Mesothelial cell of epicardium (in vitro differentiated cells): ENCODE results near the gene MYL12A. TPM values are rescaled to one million over a fixed set of nuclear protein-coding genes. Genes with fewer than 3 reads are reported as not detected.

ENCODE experiments used
- DNase-seq, 2 experiments: peaks; one replicate each; pipeline ENCODE4 v3.0.0; 2021; ENCODE audit warnings: low spot score in 2 of 2; ENCODE audit not compliant: unreplicated experiment in 2 of 2
- H3K27ac Mint-ChIP-seq: 2 replicates; pipeline ENCODE4 v1.8.0; 2021; ENCODE audit warnings: mixed read lengths
- H3K27me3 Mint-ChIP-seq: 2 replicates; pipeline ENCODE4 v1.8.0; 2021; ENCODE audit warnings: low read depth, mixed read lengths
- H3K36me3 Mint-ChIP-seq: 2 replicates; pipeline ENCODE4 v1.8.0; 2021; ENCODE audit warnings: mixed read lengths
- H3K4me1 Mint-ChIP-seq: 2 replicates; pipeline ENCODE4 v1.8.0; 2021; ENCODE audit warnings: mixed read lengths
- H3K4me3 Mint-ChIP-seq: 2 replicates; pipeline ENCODE4 v1.8.0; 2021; ENCODE audit warnings: mild to moderate bottlenecking, moderate library complexity, mixed read lengths
- H3K9me3 Mint-ChIP-seq: 2 replicates; pipeline ENCODE4 v1.8.0; 2021; ENCODE audit warnings: mixed read lengths
- total RNA-seq: library from RNA; stranded (reverse); gene quantifications from 3 replicates; pipeline ENCODE4 v1.2.1, GENCODE V29; 2021
- TF ChIP-seq, protein P1 (sequence below): fragments of 200-600 bp; sonication (generic); IDR thresholded peaks from one replicate; pipeline ENCODE4 v1.5.0; 2021; ENCODE audit warnings: antibody characterized with exemption; ENCODE audit not compliant: unreplicated experiment

Gene MYL12A
- total RNA-seq, 1 donor from 2014 or later, result 220 TPM

- peaks cover 21% of the 10 kb centered on the region for H3K36me3 Mint-ChIP-seq
- H3K4me1 Mint-ChIP-seq, result peaks cover 43% of the 10 kb centered on the region
- H3K9me3 Mint-ChIP-seq, result no peaks in the 10 kb centered on the region
- H3K27ac Mint-ChIP-seq, result peak overlapping the region; percentile 100
- H3K4me3 Mint-ChIP-seq, result peak overlapping the region; percentile 89
- no peaks in the 10 kb centered on the region for H3K27me3 Mint-ChIP-seq
- DNase-seq, result no peak
- TF ChIP-seq, protein P1, sequence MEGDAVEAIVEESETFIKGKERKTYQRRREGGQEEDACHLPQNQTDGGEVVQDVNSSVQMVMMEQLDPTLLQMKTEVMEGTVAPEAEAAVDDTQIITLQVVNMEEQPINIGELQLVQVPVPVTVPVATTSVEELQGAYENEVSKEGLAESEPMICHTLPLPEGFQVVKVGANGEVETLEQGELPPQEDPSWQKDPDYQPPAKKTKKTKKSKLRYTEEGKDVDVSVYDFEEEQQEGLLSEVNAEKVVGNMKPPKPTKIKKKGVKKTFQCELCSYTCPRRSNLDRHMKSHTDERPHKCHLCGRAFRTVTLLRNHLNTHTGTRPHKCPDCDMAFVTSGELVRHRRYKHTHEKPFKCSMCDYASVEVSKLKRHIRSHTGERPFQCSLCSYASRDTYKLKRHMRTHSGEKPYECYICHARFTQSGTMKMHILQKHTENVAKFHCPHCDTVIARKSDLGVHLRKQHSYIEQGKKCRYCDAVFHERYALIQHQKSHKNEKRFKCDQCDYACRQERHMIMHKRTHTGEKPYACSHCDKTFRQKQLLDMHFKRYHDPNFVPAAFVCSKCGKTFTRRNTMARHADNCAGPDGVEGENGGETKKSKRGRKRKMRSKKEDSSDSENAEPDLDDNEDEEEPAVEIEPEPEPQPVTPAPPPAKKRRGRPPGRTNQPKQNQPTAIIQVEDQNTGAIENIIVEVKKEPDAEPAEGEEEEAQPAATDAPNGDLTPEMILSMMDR, result no peak
Observed at GRCh38 chr18:3260995-3261372, 13.4 kb downstream of the MYL12A start.

- no peaks in the 10 kb centered on the region for H3K27me3 Mint-ChIP-seq
- TF ChIP-seq, protein P1, result no peak
- H3K4me3 Mint-ChIP-seq, result peak within 1 kb of the TSS; percentile 89
- DNase-seq, result peak; percentile 69 to 83
- no peaks in the 10 kb centered on the region for H3K9me3 Mint-ChIP-seq
- H3K36me3 Mint-ChIP-seq, result peaks cover 17% of the 10 kb centered on the region
- peak within 1 kb of the TSS; percentile 100 for H3K27ac Mint-ChIP-seq
- peaks cover 44% of the 10 kb centered on the region for H3K4me1 Mint-ChIP-seq
Observed at GRCh38 chr18:3261373-3262233, 14.0 kb downstream of the MYL12A start, which contains the start of gene MYL12B. MYL12B (plus strand) TSS chr18:3262133; CDS start chr18:3272899, 10,766 bp downstream.

GRCh38 chr18:3262234-3263131 lies 14.9 kb downstream of the MYL12A start:
- H3K27ac Mint-ChIP-seq, result peak overlapping the region; percentile 93
- no peaks in the 10 kb centered on the region for H3K9me3 Mint-ChIP-seq
- H3K4me3 Mint-ChIP-seq, result peak overlapping the region; percentile 89
- DNase-seq, result no peak
- peaks cover 45% of the 10 kb centered on the region for H3K4me1 Mint-ChIP-seq
- no peaks in the 10 kb centered on the region for H3K27me3 Mint-ChIP-seq
- TF ChIP-seq, protein P1, result no peak
- peaks cover 12% of the 10 kb centered on the region for H3K36me3 Mint-ChIP-seq

DNA sequence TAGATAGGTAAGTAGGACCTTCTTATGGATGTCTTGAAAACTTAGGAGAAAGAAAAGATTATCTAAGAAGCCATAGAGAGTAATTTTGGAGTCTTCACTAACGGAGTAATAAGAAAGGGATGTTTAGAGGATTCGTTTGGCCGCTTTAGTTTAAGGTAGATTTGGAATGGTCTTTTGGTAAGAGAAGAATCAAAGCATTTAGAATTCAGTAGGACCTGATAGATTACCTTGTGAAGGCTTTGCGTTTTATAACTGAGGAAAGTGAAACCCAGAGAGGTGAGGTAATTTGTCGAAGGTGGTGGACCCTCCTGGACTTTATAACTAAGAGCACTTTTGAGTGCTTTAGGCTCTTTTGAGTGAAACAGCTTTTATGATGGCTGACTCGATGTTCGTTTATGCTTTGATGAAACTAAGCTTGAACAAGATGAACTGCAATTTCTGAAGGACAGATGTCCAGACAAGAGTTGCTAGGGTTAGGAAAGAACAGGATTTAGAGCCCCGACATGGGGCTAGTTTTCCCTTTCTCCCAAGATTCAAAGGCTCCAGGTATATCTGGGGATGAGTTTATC lies 15.6 kb downstream of the MYL12A start:
- peak overlapping the region; percentile 81 for H3K4me3 Mint-ChIP-seq
- peak overlapping the region; percentile 93 for H3K27ac Mint-ChIP-seq
- no peaks in the 10 kb centered on the region for H3K27me3 Mint-ChIP-seq
- H3K9me3 Mint-ChIP-seq, result no peaks in the 10 kb centered on the region
- peaks cover 45% of the 10 kb centered on the region for H3K4me1 Mint-ChIP-seq
- no peak for DNase-seq
- peaks cover 6% of the 10 kb centered on the region for H3K36me3 Mint-ChIP-seq
- TF ChIP-seq, protein P1, result no peak

- H3K27me3 Mint-ChIP-seq, result no peaks in the 10 kb centered on the region
- peaks cover 2% of the 10 kb centered on the region for H3K36me3 Mint-ChIP-seq
- no peaks in the 10 kb centered on the region for H3K9me3 Mint-ChIP-seq
- DNase-seq, result no peak
- H3K4me1 Mint-ChIP-seq, result peaks cover 52% of the 10 kb centered on the region
- H3K4me3 Mint-ChIP-seq, result no peak overlapping the region
- TF ChIP-seq, protein P1, result no peak
- no peak overlapping the region for H3K27ac Mint-ChIP-seq
Observed at GRCh38 chr18:3264362-3264761, 16.8 kb downstream of the MYL12A start.
